Keratinocyte (primary cell): Measurements from ENCODE around the gene SLC15A3. TPM values are rescaled to one million over a fixed set of nuclear protein-coding genes. Genes with fewer than 3 reads are reported as not detected.
A peak's percentile ranks its signal among the peaks of the same experiment; 100 is the strongest.

Experiments used
- DNase-seq: peaks from one replicate; pipeline ENCODE4 v3.0.0-alpha.2; 2011; ENCODE audit warnings: low read depth, missing footprints, low spot score
- FAIRE-seq: peaks from 2 replicates; lab custom pipeline; 2011; peaks lifted over from hg19 to GRCh38; lab: Jason Lieb, UNC
- H2AFZ ChIP-seq: 2 replicates; pipeline ENCODE4 v1.6.0; 2012; ENCODE audit warnings: low read length, control low read depth, inconsistent platforms; ENCODE audit not compliant: control insufficient read depth
- H3K27ac ChIP-seq: 2 replicates; pipeline ENCODE4 v1.5.1; 2011; ENCODE audit warnings: low read length; ENCODE audit not compliant: control insufficient read depth, insufficient read depth
- H3K27me3 ChIP-seq: 3 replicates; pipeline ENCODE4 v1.6.0; 2011; ENCODE audit warnings: low read length; ENCODE audit not compliant: control insufficient read depth, insufficient read depth; ENCODE audit errors: extremely low read depth
- H3K36me3 ChIP-seq, 2 experiments: 2 replicates in 1 of 2; 3 replicates in 1 of 2; pipeline ENCODE4 v1.5.1; 2011; ENCODE audit warnings: low read length in 2 of 2, mild to moderate bottlenecking in 1 of 2; ENCODE audit not compliant: control insufficient read depth in 2 of 2, insufficient read depth in 2 of 2; ENCODE audit errors: extremely low read depth in 1 of 2
- H3K4me1 ChIP-seq: 3 replicates; pipeline ENCODE4 v1.5.1; 2011; ENCODE audit warnings: low read length; ENCODE audit not compliant: control insufficient read depth, insufficient read depth; ENCODE audit errors: extremely low read depth
- H3K4me2 ChIP-seq: 3 replicates; pipeline ENCODE4 v1.6.0; 2011; ENCODE audit warnings: low read depth, low read length; ENCODE audit not compliant: control insufficient read depth, insufficient read depth; ENCODE audit errors: extremely low read depth
- H3K4me3 ChIP-seq, 3 experiments: fragments of 200-600 bp in 1 of 3; sonication (generic) in 1 of 3; 2 replicates in 2 of 3; 3 replicates in 1 of 3; pipeline ENCODE4 v1.5.1; 2011 to 2016; ENCODE audit warnings: low read length in 3 of 3, mild to moderate bottlenecking in 3 of 3, control low read depth in 2 of 3, inconsistent platforms in 1 of 3, low read depth in 1 of 3, mixed read lengths in 1 of 3, mixed run types in 1 of 3, moderate library complexity in 1 of 3; ENCODE audit not compliant: control insufficient read depth in 2 of 3, insufficient read depth in 2 of 3; ENCODE audit errors: extremely low read depth in 1 of 3
- H3K79me2 ChIP-seq: 2 replicates; pipeline ENCODE4 v1.6.0; 2012; ENCODE audit warnings: low read length; ENCODE audit not compliant: control insufficient read depth, insufficient read depth
- H3K9ac ChIP-seq: 3 replicates; pipeline ENCODE4 v1.6.0; 2011; ENCODE audit warnings: low read length; ENCODE audit not compliant: control insufficient read depth, insufficient read depth; ENCODE audit errors: extremely low read depth
- H3K9me1 ChIP-seq: 3 replicates; pipeline ENCODE4 v1.6.0; 2011; ENCODE audit warnings: low read length; ENCODE audit not compliant: control insufficient read depth, insufficient read depth; ENCODE audit errors: extremely low read depth
- H3K9me3 ChIP-seq: 2 replicates; pipeline ENCODE4 v1.5.1; 2012; ENCODE audit warnings: low read depth, low read length; ENCODE audit not compliant: control insufficient read depth
- H4K20me1 ChIP-seq: 3 replicates; pipeline ENCODE4 v1.6.0; 2011; ENCODE audit warnings: low read length; ENCODE audit not compliant: control insufficient read depth, insufficient read depth; ENCODE audit errors: extremely low read depth
- CTCF ChIP-seq, 3 experiments: IDR thresholded peaks in 1 of 3; conservative IDR thresholded peaks in 1 of 3; optimal IDR thresholded peaks in 1 of 3; 2 replicates in 2 of 3; 3 replicates in 1 of 3; pipeline versions ENCODE3 to v1.5.1; 2011; ENCODE audit warnings: low read length in 3 of 3, mild to moderate bottlenecking in 3 of 3, moderate library complexity in 2 of 3, control low read depth in 1 of 3, inconsistent platforms in 1 of 3; ENCODE audit not compliant: insufficient read depth in 2 of 3; ENCODE audit errors: extremely low read depth in 1 of 3
- EZH2 ChIP-seq: IDR thresholded peaks from one replicate; pipeline ENCODE4 v1.6.1; 2012; ENCODE audit warnings: inconsistent platforms, mild to moderate bottlenecking, low read length, moderate library complexity
- dilution Hi-C: fragments of 300-500 bp; cut with MboI; formaldehyde crosslinking; loops from one replicate; pipeline ENCODE4 v1.7.0; 2020; ENCODE audit warnings: low sequenced_read_pairs; ENCODE audit not compliant: extremely low pct_ligation_motif_present
- polyA plus RNA-seq, 5 experiments: library from polyadenylated mRNA; depleted of rRNA in 3 of 5; stranded (reverse) in 3 of 5; stranded (forward) in 1 of 5; unstranded in 1 of 5; fragments of >200 nt; gene quantifications; 1 replicate in 1 of 5; 2 replicates in 3 of 5; 3 replicates in 1 of 5; pipeline versions ENCODE4 v1.2.1 to v1.2.3, GENCODE V29; 2011 to 2012; ENCODE audit warnings: missing spikeins in 2 of 5, low read depth in 1 of 5, low replicate concordance in 1 of 5

SLC15A3 gene
- polyA plus RNA-seq, 1 donor (not counting 4 experiments of a cell fraction or from before 2014, with no cell fraction given): 1.0 TPM

- no peaks in the 10 kb centered on the region for H3K9me1 ChIP-seq
- FAIRE-seq: no peak
- peaks cover 18% of the 10 kb centered on the region for H3K4me1 ChIP-seq
- H3K27me3 ChIP-seq: no peaks in the 10 kb centered on the region
- peaks cover 7 to 32% of the 10 kb centered on the region in 2 experiments for H3K36me3 ChIP-seq
- H3K9me3 ChIP-seq: no peaks in the 10 kb centered on the region
- DNase-seq: peak; percentile 66
- peak overlapping the region; percentile 75 for H3K27ac ChIP-seq
- peak overlapping the region; percentile 70 for H3K4me2 ChIP-seq
- TF ChIP-seq CTCF (optimal IDR thresholded peaks at IDR 0.05 in 1 of 3, IDR thresholded peaks at IDR 0.05 in 1 of 3, conservative IDR thresholded peaks at IDR 0.05 in 1 of 3; ENCODE audit: extremely low read depth in 1 of 3, insufficient read depth in 2 of 3, low read length in 3 of 3) (peak in 2 of 3 experiments; percentile 12 to 46), EZH2 (no peak)
- H3K4me3 ChIP-seq: peak overlapping the region in 2 of 3 experiments; percentile 74 to 90
- no peaks in the 10 kb centered on the region for H4K20me1 ChIP-seq
- H3K9ac ChIP-seq: peak overlapping the region; percentile 84
- no peak overlapping the region for H2AFZ ChIP-seq
- dilution Hi-C loops: no loop called here
- no peaks in the 10 kb centered on the region for H3K79me2 ChIP-seq
These were observed 26.1 kb downstream of the SLC15A3 start for GRCh38 chr11:60925868-60926267.

- dilution Hi-C loops: no loop called here
- peaks cover 11 to 35% of the 10 kb centered on the region in 2 experiments for H3K36me3 ChIP-seq
- no peak for FAIRE-seq
- peaks cover 3% of the 10 kb centered on the region for H3K79me2 ChIP-seq
- H3K4me3 ChIP-seq: peak overlapping the region; percentile 74 to 91 (median 90)
- no peaks in the 10 kb centered on the region for H3K27me3 ChIP-seq
- TF ChIP-seq CTCF (optimal IDR thresholded peaks at IDR 0.05 in 1 of 3, IDR thresholded peaks at IDR 0.05 in 1 of 3, conservative IDR thresholded peaks at IDR 0.05 in 1 of 3; ENCODE audit: extremely low read depth in 1 of 3, insufficient read depth in 2 of 3, low read length in 3 of 3) (no peak), EZH2 (no peak)
- H3K9ac ChIP-seq: peak overlapping the region; percentile 84
- no peak for DNase-seq
- H3K4me2 ChIP-seq: peak overlapping the region; percentile 70
- no peaks in the 10 kb centered on the region for H3K9me1 ChIP-seq
- H3K9me3 ChIP-seq: no peaks in the 10 kb centered on the region
- no peaks in the 10 kb centered on the region for H4K20me1 ChIP-seq
- peak overlapping the region; percentile 75 for H3K27ac ChIP-seq
- peak overlapping the region; percentile 50 for H2AFZ ChIP-seq
- H3K4me1 ChIP-seq: peaks cover 18% of the 10 kb centered on the region
These were observed 26.8 kb downstream of the SLC15A3 start for GRCh38 chr11:60924906-60925853.
